Measurements from ENCODE around the gene KCNMA1.

Gene KCNMA1

GRCh38 chr10:77051837-77052236 is 585.8 kb downstream of the KCNMA1 start:
- DNase-seq = no peak

DNA sequence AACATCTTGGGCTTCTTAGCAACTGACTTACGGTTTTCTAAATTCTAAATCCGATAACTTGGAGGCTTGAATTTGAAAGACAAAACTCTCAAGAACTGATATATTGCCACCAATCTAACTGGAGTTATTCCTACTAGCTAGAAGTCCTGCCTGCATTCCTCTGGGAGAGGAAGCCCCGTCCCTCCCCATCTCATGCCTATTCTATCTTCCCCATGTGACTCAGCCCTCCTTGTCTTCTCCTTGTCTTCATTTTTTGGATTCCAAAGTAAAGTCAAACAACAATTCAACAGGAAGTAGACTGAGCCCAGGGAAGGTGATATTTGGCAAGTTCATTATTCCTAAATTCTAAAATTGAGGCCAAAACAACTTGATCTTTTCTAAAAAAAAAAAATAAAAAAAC is 587.7 kb downstream of the KCNMA1 start:
- no peak for DNase-seq

GRCh38 chr10:77049146-77049545 is 588.5 kb downstream of the KCNMA1 start:
- DNase-seq = no peak

- no peak for DNase-seq
These were observed 592.5 kb downstream of the KCNMA1 start for GRCh38 chr10:77045085-77045484.

- DNase-seq = no peak
These were observed 594.2 kb downstream of the KCNMA1 start for GRCh38 chr10:77043420-77043763.

DNA sequence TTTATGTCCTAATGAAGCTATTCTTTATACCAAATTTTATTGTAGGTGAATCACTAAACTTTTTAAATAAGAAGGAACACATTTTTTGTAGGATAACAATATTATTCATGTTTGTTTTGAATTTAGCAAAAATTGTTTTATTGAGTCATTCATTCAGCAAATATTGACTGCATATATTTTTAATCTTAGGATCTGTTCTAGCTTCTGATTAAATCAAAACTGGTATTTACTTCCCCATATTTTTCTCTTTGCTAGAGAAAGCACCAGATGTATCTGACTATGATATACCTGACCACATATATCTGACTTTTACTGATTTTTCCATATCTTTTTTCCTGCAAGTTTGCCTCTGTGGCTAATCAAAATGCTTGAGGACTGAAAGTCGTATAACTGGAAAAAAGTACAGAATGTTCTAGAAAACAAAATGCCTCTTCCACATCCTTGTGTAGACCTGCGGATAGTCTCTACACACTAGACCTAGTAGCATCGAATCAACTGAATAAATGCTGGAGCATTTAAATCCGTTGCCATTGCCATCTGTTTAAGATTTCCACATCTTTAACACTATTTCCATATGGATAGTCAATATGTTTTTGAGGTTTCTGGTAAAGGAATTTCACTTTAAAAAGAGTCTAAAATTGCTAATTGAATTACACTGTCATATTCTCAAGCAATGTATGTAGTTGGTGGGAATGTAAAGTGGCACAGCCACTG is 594.7 kb downstream of the KCNMA1 start:
- DNase-seq = no peak

GRCh38 chr10:77041636-77042258 is 595.9 kb downstream of the KCNMA1 start:
- DNase-seq = no peak

- DNase-seq = no peak
These were observed 599.2 kb downstream of the KCNMA1 start for GRCh38 chr10:77038407-77038806.

GRCh38 chr10:77037735-77038403 is 599.7 kb downstream of the KCNMA1 start:
- DNase-seq = no peak

GRCh38 chr10:77036993-77037734 is 600.4 kb downstream of the KCNMA1 start:
- no peak for DNase-seq

- no peak for DNase-seq
These were observed 601.3 kb downstream of the KCNMA1 start for GRCh38 chr10:77036276-77036675.

DNA sequence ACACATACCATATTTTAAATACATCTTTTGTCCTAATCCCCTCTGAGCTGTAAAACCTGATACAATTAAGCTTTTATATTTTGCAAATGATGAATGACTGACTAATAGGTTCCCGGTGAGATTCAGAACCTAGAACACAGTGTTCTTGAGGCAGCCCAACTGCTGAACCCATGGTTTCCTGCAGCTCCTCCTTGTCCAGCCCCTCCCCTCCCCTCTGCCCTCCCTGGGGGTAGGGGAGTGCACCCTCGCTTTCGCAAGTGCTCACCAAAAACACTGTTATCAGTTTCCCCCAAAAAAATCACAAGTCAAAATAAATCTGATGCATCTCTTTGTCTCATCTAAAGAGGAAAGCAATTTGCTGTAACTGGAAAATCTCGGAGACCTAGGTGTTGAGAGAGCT is 602.8 kb downstream of the KCNMA1 start:
- DNase-seq = no peak

GRCh38 chr10:77034240-77034639 is 603.4 kb downstream of the KCNMA1 start:
- no peak for DNase-seq

DNA sequence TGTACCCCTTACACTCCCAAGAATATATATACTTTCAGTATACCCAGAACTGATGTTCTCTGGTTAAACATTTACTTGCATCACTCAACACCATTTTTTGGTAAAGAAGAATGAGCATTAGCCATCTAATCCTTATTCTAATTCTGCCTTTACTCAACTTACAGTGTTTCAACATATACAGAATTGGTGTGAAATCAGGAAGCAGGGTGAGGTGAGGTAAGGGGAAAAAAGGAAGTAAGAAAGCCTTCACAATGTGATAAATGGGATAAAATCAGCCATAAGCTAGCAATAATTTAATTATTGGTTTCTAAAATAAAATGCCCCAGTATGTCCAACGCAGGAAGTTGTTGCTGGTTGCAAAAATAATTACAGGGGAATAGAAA is 605.4 kb downstream of the KCNMA1 start:
- DNase-seq = no peak

GRCh38 chr10:77031531-77032187 is 605.9 kb downstream of the KCNMA1 start:
- no peak for DNase-seq

- no peak for DNase-seq
These were observed 606.6 kb downstream of the KCNMA1 start for GRCh38 chr10:77030974-77031373.

DNA sequence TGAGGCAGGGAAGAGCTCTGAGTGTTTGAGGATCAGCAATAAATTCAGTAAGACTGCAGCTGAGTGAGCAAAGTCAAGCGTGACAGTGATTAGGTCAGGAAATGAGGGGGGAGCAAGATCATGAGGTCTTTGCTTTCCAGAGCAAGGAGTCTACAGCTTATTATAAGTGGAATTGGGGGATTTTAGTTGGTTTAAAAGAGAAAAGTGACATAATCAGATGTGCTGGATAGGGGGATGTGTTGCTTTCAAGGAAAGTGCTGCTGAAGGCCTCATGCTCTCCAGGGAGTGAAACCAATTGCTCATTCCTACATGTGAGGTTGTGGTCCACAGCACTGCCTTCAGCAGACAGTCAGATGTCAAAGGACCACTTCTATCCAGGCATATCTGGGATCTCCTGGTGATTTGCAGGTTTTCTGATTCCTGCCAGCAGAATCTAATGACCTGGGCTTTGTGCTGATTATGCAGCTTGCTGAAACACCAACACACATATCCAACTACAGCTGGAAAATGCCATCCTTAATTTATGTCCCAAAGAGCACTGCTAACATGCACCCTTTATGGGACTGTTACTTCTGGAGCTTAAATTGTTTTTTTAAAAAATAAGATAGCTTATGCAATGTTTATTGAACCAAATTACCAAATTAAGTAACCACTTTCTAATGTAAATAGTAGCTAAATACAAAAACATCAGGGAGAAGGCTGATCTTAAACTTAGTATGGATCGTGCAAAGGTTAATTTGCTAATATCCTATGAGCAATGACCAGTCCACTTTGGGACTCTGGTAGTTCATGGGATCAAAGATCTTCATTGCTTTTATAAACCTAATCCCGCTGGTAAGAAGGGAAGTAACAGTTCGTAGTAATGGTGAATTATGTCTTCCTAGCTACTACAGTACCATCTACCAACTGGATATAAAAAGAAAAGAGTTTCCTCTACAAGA is 607.6 kb downstream of the KCNMA1 start:
- DNase-seq = no peak

DNA sequence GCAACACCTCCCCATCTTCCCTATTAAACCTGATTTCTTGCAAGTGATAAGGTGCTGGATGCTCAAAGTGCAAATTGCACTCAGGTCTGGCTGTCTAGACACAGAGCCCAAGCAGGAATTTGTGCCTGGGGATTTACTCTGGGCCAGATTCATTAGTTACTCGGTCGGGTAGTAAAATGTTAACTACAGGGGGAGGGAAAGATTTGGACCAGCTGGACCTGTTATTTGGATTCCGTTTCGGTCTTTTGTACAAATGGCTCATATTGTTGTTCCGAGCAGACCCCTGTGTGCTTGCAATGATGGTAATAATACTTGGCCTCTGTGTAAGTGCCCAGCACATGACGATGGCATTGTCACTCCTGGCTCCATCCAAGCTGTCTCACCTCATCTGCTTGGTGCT is 609.6 kb downstream of the KCNMA1 start:
- no peak for DNase-seq

DNA sequence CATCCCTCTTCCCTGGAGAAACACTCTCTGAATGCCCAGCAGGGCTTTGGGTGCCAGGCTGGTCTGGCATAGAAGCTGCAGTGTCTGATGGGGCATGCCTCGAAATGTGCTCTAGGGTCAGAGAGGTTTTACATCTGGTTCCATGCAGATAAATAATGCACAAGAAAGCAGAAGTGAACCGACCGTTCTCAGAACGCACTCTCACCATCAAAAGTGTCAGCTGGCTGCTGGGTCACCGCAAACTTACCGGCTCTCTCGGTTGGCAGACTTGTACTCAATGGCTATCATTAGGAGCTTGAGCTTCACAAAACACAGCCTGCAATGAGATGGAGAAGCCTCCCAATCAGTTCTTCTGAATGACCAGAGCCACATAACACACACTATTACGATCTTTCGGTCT is 610.0 kb downstream of the KCNMA1 start:
- DNase-seq = no peak

DNA sequence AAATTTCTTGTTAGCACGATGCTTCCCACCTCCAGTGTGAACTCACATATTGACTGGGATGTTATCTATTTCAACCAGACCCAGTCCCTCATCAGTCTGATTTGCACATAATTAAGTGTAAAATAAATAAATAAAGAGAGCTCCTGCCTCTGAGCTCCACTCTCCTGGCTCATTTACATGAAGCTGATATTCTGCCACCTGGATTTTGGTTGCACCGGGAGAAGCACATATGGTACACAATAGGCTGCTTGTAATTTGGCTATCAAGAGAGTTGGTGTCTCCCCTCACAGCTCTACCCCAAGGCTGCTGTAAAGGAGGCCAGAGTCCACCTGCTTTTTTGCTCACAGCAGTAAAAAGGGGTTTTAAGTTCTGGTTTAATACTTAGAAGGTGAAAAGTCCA is 610.5 kb downstream of the KCNMA1 start:
- no peak for DNase-seq

- no peak for DNase-seq
These were observed 611.5 kb downstream of the KCNMA1 start for GRCh38 chr10:77026148-77026547.

DNA sequence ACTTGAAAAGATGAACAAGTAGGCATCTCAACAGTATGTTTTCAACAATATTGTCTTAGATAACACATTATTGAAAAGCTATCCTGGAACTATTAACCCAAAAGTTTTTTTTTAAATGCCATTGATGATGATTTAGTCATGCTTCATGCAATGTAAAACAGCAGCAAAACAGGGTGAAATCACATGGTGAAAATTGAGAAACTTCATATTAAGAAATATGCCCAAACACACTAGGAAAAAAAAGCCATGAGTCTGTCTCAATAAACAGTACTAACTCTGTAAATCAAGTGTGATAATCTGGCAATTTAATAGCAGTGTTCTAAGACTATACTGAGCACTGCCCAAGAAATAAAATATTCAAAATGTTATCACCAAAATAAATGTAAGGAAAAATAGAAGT is 613.1 kb downstream of the KCNMA1 start:
- no peak for DNase-seq

All from NCI-H1694 treated with DMSO at 0.1 percent for 48 hours (cell line).